Effector CD8-positive, alpha-beta T cell (primary cell): Measurements from ENCODE around the gene NCBP3.
"Not testable (repeated sequence)": the region's sequence is repeated elsewhere in the genome, so short reads cannot be mapped to it uniquely, and the experiment has no call there.

ENCODE experiments used
- DNase-seq: peaks from one replicate; lab custom pipeline; 2025; lab: John Stamatoyannopoulos, UW

The NCBP3 gene

DNA sequence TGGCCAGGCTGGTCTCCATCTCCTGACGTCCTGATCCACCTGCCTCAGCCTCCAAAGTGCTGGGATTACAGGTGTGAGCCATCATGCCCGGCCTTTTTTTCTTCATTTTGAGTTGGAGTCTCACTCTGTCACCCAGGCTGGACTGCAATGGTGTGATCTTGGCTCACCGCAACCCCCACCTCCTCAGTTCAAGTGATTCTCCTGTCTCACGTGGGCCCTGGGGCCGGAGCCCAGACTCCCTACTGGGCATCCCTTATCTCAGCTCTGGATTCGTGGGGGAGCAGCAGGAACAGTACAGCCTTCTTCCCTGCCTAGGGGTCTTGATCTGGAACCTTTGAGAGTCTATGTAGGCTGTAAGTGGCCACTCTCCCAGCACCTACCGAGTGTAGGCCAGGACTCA lies 52.8 kb downstream of the NCBP3 start:
- not testable (repeated sequence) for DNase-seq

DNA sequence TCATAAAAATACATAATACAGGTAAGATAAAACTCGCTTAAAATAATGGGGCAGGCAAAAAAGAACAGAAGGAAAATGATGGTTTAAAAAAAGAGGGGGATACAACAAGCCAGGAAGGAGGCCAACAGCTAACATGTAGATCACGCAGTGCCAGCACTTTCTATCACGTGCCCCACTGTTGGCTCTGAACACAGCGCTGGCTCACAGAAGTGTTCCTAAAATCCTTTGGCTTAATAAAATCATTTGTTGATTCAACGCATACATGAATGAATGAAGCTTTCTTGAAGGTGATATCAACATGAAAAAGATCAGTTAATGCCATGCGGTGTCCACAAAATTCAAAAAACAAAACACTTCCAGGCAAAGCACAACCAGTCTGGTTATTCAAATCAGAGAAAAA lies 53.6 kb downstream of the NCBP3 start:
- DNase-seq, result no peak

DNA sequence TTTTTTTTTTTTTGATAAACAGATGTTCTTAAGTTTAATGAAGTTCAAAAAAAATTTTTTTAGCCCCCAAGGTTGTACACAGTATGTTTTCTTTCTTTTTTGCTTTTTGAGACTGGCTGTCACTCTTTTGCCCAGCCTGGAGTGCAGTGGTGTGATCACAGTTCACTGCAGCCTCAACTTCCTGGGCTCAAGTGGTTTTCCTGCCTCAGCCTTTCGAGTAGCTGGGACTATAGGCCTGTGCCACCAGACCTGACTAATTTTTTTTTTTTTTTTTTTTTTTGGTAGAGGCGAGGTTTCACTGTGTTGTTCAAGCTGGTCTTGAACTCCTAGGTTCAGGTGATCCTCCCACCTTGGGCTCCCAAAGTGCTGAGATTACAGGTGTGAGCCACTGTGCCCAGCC lies 57.8 kb downstream of the NCBP3 start:
- DNase-seq, result no peak

DNA sequence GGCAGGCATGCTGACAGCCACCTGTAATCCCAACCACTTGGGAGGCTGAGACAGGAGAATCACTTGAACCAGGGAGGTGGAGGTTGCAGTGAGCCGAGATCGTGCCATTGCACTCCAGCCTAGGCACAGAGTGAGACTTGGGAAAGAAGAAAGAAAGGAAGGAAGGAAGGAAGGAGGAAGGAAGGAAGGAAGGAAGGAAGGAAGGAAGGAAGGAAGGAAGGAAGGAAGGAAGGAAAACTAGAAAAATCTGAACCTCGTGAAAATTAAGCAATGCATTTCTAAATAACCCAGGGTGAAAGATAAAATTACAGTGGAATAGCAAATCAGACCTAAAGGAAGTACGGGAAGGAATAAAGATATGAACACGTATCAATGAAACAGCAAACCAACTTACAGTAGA lies 60.7 kb downstream of the NCBP3 start:
- DNase-seq, result not testable (repeated sequence)

DNA sequence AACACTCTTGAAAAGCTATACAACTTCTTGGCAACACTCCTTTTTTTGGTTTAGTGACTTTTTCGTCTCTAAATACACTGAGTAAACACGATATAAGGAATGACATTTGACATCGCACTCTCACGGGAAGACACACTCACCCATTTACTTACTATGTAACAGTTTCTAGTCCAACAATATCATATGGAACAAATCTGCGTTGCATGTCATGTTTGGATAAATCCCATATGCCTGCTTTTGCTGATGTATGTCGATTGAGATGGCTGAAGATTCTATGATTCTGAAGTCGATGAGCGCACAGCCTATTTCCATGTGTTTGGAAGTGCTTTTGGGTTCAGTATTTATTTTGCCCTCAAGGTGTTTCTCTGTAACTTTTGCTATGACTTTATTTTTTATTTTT lies 63.3 kb downstream of the NCBP3 start:
- DNase-seq, result no peak

DNA sequence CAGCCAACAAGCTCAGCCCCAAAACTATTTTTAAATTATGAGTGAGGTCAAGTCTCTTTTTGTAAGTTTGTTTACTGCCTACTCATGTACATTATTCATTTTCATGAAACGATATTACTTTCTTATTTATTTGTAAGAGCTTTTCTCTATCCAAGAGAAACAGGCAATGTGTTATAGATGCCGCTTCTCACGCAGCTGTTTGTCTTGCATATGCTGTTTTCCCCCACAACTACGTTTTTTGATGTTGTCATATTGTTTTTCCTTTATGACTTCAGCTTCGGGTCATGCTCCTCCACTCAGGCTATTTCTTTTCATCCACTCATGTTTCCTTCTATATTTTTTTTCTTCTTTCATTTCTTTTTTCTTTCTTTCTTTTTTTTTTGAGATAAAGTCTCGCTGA lies 65.1 kb downstream of the NCBP3 start:
- DNase-seq, result no peak

DNA sequence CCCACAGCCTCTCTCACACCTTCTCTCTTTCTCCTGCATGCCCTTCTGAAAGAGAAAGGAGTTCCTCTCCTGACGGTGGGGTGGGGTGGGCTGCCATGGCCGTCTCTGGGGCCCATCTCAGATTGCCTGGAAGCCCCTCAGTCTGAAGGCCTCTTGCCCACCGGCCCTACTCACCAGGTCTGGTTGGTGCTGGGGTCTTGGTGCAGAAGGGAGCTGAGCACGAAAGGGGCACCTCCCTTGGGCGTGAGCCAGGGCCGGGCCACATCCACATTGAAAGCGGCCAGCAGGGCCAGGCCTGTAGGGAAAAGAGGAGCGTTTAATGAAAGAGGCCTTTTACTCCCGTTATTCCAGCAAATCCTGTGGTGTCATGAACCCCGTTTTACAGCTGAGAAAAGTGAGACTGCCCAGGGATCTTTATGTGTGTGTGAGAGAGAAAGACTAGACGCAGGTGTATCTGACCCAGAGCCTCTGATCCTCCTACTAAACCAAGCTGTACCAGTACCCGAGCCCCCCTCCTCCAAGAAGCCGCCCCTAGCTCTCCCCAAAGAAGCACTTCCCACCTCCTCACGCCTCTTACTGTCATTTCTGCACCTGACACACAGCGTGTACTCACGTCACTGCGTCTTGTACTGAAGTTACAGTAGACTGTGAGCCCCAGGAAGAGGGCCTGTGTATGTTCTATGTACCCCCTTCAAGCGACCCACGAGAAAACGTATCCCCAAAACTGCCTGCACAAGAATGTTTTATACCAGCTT lies 68.5 kb downstream of the NCBP3 start:
- DNase-seq, result no peak

DNA sequence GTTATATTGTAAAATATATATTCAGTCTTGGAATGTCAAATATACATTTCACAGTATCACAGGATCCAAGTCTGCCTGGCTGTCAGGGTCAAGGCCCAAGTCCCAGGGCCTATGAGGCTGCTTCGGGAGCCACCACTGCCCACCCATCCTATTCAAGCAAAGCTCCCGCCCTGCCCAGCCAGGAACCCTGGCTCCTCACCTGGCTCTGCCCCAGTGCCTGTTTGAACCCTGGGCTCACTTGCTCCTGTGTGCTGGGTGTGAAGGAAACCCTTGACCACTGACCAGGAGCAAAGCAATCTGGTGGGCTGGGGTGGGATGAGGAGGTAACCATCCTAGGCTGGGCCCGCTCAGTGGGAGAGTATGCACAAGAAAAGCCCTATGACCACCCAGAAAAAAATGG lies 72.1 kb downstream of the NCBP3 start:
- no peak for DNase-seq

DNA sequence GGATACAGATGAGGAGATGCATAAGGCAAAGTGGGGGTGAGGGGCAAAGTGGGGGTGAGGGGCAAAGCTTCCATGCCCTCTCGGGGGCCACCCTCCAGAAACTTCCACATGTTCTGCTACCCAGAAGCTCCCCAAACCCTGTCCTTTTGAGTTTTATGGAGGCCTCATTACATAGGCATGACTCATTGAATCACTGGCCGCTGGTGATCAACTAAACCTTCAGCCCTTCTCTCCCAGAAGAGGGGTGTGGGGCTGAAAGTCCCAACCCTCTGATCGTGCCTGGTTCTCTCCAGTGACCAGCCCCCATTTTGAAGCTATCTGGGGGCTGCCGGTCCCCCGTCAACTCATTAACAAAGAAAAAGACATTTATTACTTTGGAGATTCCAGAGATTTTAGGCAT lies 72.5 kb downstream of the NCBP3 start:
- DNase-seq, result no peak

DNA sequence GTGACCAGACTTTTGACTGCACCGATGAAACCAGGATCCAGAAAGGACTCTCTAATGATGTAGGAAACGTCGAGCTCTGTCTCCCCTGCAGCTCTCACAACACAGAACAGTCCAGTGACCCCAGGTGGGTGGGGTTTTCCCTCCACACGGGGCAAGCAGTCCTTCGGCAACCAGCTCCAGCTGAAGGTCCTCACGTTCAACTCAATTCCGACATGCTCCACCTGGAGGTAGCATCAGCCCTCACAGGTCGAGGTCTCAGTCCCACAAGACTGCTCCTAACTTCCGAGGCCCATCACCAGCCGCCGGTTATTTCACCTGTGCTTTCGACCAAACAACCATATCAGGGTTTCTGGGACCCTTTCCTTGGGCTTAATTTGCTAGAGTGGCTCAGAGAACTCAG lies 73.3 kb downstream of the NCBP3 start:
- DNase-seq, result no peak

DNA sequence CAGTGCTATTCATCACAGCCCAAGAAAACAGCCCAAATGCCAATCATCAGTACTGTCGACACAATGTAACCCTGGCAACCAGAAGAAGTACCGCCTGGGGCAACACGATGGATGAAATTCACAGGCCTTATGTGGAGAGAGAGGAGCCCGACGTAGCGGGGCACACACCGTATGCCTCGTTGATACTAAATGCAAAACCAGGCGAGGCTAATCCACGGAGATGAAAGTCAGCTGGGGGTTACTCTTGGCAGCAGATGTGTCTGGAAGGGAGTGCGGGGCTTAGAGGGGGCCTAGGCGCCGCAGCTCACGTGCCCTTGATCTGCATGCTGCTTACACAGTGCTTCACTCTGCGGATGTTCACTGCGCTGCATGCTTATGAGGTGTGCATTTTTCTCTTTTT lies 74.9 kb downstream of the NCBP3 start:
- no peak for DNase-seq

DNA sequence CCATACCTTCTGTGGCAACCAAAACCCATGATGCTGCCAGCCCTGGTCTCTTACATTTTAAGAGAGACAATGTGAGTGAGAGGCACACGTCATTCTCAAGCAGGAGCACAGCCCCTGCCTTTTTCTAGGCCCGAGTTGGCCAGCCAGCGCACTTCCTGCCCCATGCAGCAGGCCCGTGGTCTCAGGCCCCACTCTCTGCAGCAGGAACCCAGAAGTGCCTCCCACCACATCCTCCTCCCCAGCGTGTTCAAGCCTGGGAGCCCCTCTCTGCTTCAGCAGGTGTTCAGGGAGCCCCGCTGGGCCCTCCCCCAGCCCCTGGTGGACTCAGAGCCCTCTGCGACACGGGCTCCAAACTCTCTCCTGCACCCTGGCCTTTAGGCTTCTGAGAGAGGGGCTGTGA lies 75.6 kb downstream of the NCBP3 start:
- DNase-seq, result peak; percentile 20

DNA sequence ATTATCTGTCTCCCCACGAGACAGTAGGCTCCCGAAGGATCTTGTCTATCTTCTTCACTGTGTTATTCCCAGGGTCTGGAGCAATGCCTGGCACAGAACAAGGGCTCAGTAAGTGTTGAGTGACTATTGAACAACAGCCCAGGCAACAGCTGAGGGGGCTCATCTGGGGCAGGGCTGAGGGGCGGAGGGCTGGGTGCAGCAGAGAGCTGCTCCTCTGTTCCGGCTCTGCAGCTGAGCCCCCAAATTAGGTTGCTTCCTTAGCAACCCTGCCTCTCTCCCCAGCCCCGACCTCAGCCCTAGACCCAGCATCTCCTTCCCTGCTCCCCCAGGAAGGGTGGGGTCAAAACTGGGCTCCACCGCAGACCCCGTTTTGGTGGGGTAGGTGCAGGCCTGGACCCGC lies 77.3 kb downstream of the NCBP3 start:
- no peak for DNase-seq

DNA sequence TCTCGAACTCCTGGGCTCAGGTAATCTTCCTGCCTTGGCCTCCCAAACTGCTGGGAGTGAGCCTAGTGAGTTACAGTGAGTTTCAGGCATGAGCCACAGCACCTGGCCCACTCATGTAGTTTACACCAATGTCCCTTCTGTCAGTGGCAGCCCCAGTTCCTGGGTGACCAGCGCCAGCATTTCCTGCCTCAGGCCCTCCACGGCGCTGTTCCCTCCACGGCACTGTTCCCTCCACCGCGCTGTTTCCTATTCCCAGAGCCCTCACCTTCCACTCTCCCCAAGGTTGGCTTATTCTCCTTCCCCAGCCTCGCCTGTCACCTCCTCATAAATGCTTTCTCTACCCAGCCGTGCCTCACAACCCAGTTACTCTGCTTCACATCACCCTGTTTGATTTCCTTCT lies 77.7 kb downstream of the NCBP3 start:
- DNase-seq, result no peak

DNA sequence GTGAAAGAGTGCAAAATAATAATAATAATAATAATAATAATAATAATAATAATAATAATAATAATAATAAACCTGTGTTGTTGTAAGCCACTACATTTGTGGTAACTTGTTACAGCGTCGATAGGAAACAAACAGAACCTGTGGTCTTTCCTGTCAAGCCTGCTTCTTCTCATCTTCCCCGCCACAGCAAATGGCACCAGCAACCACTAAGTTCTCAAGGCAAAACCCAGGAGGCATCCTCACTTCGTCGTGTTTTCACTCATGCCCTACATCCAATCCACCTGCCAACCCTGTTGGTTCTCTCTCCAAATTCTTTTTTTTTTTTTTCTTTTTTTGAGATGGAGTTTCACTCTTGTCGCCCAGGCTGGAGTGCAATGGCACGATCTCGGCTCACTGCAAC lies 79.3 kb downstream of the NCBP3 start:
- DNase-seq, result no peak

DNA sequence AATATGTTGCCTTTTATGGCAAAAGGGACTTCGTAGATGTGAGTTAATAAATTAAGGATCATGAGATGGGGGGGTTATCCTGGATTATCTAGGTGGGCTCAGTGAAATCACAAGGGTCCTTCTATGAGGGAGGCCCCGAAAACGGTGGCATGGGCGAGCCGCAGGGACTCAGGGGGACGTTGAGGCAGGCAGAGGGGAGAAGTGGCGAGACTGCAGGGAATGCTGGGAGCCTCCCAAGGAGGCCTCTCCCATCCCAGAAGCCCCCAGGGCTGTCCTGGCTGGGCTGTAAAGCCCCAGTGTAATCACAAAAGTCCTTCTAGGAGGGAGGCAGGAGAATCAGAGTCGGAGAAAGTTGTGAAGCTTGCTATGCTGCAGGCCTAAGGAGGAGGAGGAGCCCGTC lies 80.1 kb downstream of the NCBP3 start:
- no peak for DNase-seq

DNA sequence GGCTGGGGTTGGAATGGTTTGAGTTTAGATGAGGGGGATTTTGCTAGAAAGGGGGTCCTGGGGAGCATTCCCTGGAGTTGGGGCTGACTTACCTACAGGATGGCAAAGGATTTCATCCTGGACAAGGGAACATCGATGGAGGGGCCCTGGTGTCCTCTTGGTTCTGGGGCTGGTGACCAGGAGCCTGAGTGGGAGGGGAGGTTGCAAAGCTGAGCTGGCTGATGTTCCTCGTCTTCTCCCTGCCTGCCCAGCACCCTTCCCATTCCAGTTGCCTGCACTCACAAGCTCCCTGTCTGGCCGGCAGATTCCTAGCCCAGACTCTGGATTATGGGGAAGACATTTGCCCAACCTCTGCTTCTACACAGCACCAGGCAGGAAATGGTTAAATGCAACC lies 82.3 kb downstream of the NCBP3 start:
- no peak for DNase-seq

DNA sequence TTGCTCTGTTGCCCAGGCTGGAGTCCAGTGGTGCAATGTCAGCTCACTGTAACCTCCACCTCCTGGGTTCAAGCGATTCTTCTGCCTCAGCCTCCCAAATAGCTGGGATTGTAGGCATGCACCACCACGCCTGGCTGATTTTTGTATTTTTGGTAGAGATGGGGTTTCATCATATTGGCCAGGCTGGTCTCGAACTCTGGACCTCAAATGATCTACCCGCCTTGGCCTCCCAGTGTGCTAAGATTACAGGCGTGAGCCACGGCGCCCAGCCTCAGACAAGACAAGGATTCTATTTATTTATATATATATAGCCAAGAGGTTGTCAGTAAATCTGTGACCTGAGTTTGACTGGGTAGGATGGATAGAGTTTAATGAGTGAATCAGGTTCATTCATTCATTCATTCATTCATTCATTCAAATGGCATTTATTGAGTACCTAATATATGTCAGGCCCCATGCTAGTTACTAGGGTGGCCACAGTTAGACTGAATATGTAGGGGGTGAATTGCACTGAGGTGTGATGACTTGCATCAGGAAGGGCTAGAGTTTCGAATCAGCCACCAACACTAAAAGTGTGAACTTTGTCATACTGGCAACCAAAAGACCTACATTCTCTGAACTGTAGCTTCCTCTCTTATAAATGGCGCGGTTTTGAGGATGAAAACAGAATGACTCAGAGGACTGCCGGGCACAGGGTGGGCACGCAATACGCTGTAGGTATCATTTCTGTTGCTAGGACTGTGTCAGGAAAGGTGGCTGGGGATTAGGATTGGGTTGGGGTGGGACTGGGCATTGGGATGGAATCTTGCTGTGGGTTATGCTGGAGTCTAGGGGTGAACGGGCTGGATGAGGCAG lies 82.9 kb downstream of the NCBP3 start:
- no peak for DNase-seq

DNA sequence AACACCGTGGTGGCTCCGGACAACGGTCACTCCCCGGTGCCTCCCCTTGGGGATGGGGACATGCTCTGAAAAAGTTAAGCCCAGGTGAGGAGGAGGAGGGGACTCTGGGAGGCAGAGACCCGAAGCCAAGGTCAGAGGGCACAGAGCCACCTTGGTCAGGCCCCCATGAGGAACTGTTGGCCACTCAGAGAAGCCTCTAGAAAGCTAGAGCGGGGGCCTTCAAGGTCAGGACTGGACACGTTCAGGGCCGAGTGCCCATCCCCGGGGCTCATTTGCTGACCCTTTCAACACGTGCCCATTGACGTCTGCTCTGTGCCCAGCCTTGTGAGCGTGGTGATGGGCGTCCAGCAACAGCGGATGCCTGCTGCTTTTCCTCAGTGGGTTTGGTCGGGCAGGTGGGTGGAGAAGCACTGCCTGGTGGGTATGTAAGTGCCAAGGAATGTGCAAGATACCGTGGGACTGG lies 84.1 kb downstream of the NCBP3 start:
- DNase-seq, result no peak

DNA sequence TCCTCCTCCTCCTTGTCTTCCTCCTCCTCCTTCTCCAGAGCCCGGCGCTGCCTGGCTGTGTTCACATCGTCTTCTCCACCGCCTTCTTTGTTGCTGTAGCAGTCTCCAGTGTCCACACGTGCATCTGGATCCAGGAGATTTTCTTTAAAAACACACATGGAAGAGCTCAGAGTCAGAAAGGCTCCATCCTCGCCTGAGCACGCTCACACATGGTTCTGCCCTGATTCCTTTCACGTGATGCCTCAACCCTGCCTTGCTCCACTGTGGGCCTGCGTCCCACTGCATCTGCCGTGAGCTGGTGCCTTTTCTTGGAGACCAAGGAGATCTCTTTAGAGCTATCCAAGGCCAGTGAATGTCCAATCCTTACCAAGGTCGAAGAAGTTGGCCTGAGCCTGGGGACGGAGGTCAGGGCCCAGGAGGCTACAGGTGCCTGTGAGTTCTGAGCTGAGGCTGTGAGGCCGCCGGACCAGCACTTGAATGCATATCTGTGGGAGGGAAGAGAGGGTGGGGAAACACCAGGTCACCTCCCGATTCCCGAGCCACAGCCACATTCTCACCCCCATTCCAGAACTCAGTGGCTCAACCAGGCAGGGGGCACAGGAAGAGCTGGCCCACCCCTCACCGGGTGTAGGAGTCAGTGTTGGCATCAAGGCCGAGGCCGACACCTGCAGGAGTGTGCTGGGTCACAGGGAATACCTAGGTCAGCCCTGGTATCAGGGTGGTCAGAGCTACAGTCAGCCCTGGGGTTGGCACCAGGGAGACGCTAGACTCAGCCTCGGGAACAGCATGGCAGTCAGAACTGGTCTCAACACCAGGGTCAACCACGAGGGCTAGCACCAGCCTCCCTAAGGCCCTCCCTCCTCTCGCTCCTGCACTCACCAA lies 84.8 kb downstream of the NCBP3 start:
- DNase-seq, result no peak

DNA sequence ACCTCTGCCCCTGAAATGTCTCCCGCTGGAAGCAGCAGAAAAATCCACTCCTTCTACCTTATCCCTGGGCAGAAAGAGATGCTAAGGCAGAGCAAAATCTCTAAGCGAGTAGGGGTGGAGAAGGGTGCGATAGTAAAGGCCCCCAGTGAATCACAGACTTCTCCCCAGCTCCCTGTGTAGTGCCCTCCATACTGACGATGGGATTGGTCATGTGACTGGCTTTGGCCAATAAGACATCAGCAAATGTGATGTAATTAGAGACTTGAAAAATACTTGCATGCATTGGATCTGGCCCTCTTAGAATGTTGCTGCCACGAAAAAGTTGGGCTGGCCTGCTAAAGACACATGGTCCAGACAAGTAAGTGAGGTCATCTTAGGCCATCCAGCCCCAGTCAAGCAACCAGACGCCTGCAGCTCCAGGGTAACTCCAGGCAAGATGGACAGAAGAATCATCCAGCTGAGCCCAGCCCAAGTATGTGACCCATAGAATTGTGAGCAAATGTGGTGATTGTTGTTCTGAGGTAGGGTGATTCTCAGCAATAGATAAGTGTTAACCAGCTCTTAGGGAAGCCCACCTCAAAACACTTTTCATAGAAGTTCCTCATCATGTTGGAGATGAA lies 86.3 kb downstream of the NCBP3 start:
- no peak for DNase-seq
